CD8-positive, alpha-beta memory T cell (primary cell): ENCODE measurements around the gene ANGPTL5. TPM values are rescaled to one million over a fixed set of nuclear protein-coding genes. Genes with fewer than 3 reads are reported as not detected.
A peak's percentile ranks its signal among the peaks of the same experiment; 100 is the strongest.
"Not testable (repeated sequence)": the region's sequence is repeated elsewhere in the genome, so short reads cannot be mapped to it uniquely, and the experiment has no call there.

Experiments used
- CTCF ChIA-PET: fragments of 350-600 bp; sonication (Branson Sonifier 250); formaldehyde crosslinking; loops from one replicate; lab custom pipeline; 2021; ENCODE audit warnings: antibody characterized with exemption; lab: Charles Lee
- POLR2A ChIA-PET: fragments of 350-600 bp; sonication (Branson Sonifier 250); formaldehyde crosslinking; loops from one replicate; lab custom pipeline; 2021; ENCODE audit warnings: antibody characterized with exemption; lab: Charles Lee
- DNase-seq, 5 donors: peaks; one replicate each; pipeline versions ENCODE4 v3.0.0 to v3.0.0-alpha.2; 2020 to 2022; ENCODE audit warnings: mixed read lengths in 1 of 5
- H3K27ac ChIP-seq: one replicate; pipeline ENCODE4 v1.7.0; 2013; ENCODE audit warnings: low read depth, mild to moderate bottlenecking, low read length, moderate library complexity
- H3K27me3 ChIP-seq: 2 replicates; pipeline ENCODE4 v1.7.0; 2013; ENCODE audit warnings: low read length, mild to moderate bottlenecking; ENCODE audit not compliant: insufficient read depth, poor library complexity, severe bottlenecking
- H3K36me3 ChIP-seq: 2 replicates; pipeline ENCODE4 v1.7.0; 2013; ENCODE audit warnings: mild to moderate bottlenecking, low read length, moderate library complexity; ENCODE audit not compliant: insufficient read depth
- H3K4me1 ChIP-seq: 2 replicates; pipeline ENCODE4 v1.7.0; 2013; ENCODE audit warnings: mild to moderate bottlenecking, low read length, moderate library complexity; ENCODE audit not compliant: insufficient read depth
- H3K4me3 ChIP-seq: 2 replicates; pipeline ENCODE4 v1.7.0; 2013; ENCODE audit warnings: mild to moderate bottlenecking, low read length
- H3K9me3 ChIP-seq: 2 replicates; pipeline ENCODE4 v1.7.0; 2013; ENCODE audit warnings: mild to moderate bottlenecking, low read length
- H3K27ac Mint-ChIP-seq, 8 donors: one replicate each; pipeline ENCODE4 v1.8.0; 2020 to 2021; ENCODE audit warnings: mixed read lengths in 8 of 8, mild to moderate bottlenecking in 6 of 8, inconsistent platforms in 3 of 8, moderate library complexity in 3 of 8
- H3K27me3 Mint-ChIP-seq, 2 donors: one replicate each; pipeline ENCODE4 v1.8.0; 2020 to 2021; ENCODE audit warnings: mixed read lengths in 2 of 2, mild to moderate bottlenecking in 1 of 2, moderate library complexity in 1 of 2
- H3K36me3 Mint-ChIP-seq, 3 donors: one replicate each; pipeline ENCODE4 v1.8.0; 2020 to 2021; ENCODE audit warnings: mixed read lengths in 3 of 3, inconsistent platforms in 1 of 3, mild to moderate bottlenecking in 1 of 3
- H3K4me1 Mint-ChIP-seq, 3 donors: one replicate each; pipeline ENCODE4 v1.8.0; 2020 to 2021; ENCODE audit warnings: mixed read lengths in 3 of 3, inconsistent platforms in 1 of 3, mild to moderate bottlenecking in 1 of 3
- H3K4me3 Mint-ChIP-seq, 7 donors: one replicate each; pipeline ENCODE4 v1.8.0; 2020 to 2021; ENCODE audit warnings: mixed read lengths in 7 of 7, mild to moderate bottlenecking in 6 of 7, moderate library complexity in 4 of 7, inconsistent platforms in 2 of 7
- H3K9me3 Mint-ChIP-seq, 5 donors: one replicate each; pipeline ENCODE4 v1.8.0; 2020 to 2022; ENCODE audit warnings: mixed read lengths in 5 of 5, mild to moderate bottlenecking in 3 of 5, moderate library complexity in 2 of 5, inconsistent platforms in 1 of 5
- polyA plus RNA-seq: library from polyadenylated mRNA; unstranded; fragments of 300-500 nt; fragmentation: Illumina TruSeq; gene quantifications from one replicate; pipeline ENCODE4 v1.2.3, GENCODE V29; 2021
- total RNA-seq, 2 experiments: library from RNA; stranded (reverse); gene quantifications; one replicate each; pipeline ENCODE4 v1.2.3, GENCODE V29; 2021

ANGPTL5 gene
- total and polyA plus RNA-seq, 3 experiments from 2014 or later = not detected

- Histone ChIP-seq H3K4me1 (no peaks in the 10 kb centered on the region), H3K9me3 (no peaks in the 10 kb centered on the region), H3K27me3 (no peaks in the 10 kb centered on the region), H3K27ac (no peak overlapping the region), H3K4me3 (no peak overlapping the region), H3K36me3 (no peaks in the 10 kb centered on the region)
- Mint-ChIP-seq H3K4me1 (no peaks in the 10 kb centered on the region), H3K9me3 (peaks cover 0 to 6% (median 1%) of the 10 kb centered on the region in 5 donors), H3K27ac (no peak overlapping the region), H3K4me3 (no peak overlapping the region), H3K36me3 (no peaks in the 10 kb centered on the region), H3K27me3 (peaks cover 3 to 20% of the 10 kb centered on the region in 2 donors)
- ChIA-PET CTCF (interaction anchor here (4.2 kb wide), 1 partner anchor 143 kb away, joined by 49 read pairs; no protein-coding TSS in a partner anchor), POLR2A (no interaction called here)
- DNase-seq = no peak
Observed at GRCh38 chr11:101863361-101863760, 53.0 kb downstream of the ANGPTL5 start.

- DNase-seq = no peak
- Histone ChIP-seq H3K9me3 (no peaks in the 10 kb centered on the region), H3K27ac (no peak overlapping the region), H3K27me3 (no peaks in the 10 kb centered on the region), H3K4me1 (no peaks in the 10 kb centered on the region), H3K36me3 (no peaks in the 10 kb centered on the region), H3K4me3 (no peak overlapping the region)
- Mint-ChIP-seq H3K36me3 (no peaks in the 10 kb centered on the region), H3K9me3 (peaks cover 0 to 6% (median 3%) of the 10 kb centered on the region in 5 donors), H3K4me1 (no peaks in the 10 kb centered on the region), H3K27ac (peak overlapping the region in 1 of 8 donors; percentile 36), H3K27me3 (peaks cover 3 to 20% of the 10 kb centered on the region in 2 donors), H3K4me3 (no peak overlapping the region)
- POLR2A ChIA-PET = no interaction called here
- CTCF ChIA-PET = interaction anchor here (4.2 kb wide), 1 partner anchor 144 kb away, joined by 49 read pairs; no protein-coding TSS in a partner anchor
Observed at GRCh38 chr11:101862391-101863233, 53.7 kb downstream of the ANGPTL5 start.

- H3K4me3 Mint-ChIP-seq = no peak overlapping the region
- ChIA-PET CTCF (interaction anchor here (0.8 to 4.2 kb wide), 8 partner anchors 9 to 806 kb away, joined by 3 to 49 read pairs (median 5); no protein-coding TSS in a partner anchor), POLR2A (no interaction called here)
- no peaks in the 10 kb centered on the region for H3K4me1 ChIP-seq
- H3K27me3 ChIP-seq = no peaks in the 10 kb centered on the region
- H3K27ac Mint-ChIP-seq = no peak overlapping the region
- no peak overlapping the region for H3K27ac ChIP-seq
- H3K36me3 Mint-ChIP-seq = no peaks in the 10 kb centered on the region
- no peaks in the 10 kb centered on the region for H3K9me3 ChIP-seq
- no peak overlapping the region for H3K4me3 ChIP-seq
- peaks cover 0 to 6% (median 3%) of the 10 kb centered on the region in 5 donors for H3K9me3 Mint-ChIP-seq
- H3K4me1 Mint-ChIP-seq = no peaks in the 10 kb centered on the region
- no peaks in the 10 kb centered on the region for H3K36me3 ChIP-seq
- DNase-seq = peak in 3 of 5 donors; percentile 1 to 8 (median 3)
- peaks cover 2 to 20% of the 10 kb centered on the region in 2 donors for H3K27me3 Mint-ChIP-seq
Observed at GRCh38 chr11:101860696-101861427, 55.5 kb downstream of the ANGPTL5 start.

GRCh38 chr11:101852260-101852659, 64.1 kb downstream of the ANGPTL5 start:
- H3K27me3 Mint-ChIP-seq, H3K9me3 ChIP-seq, H3K36me3 ChIP-seq, H3K4me3 Mint-ChIP-seq, H3K36me3 Mint-ChIP-seq, CTCF ChIA-PET, H3K4me1 Mint-ChIP-seq, H3K9me3 Mint-ChIP-seq, POLR2A ChIA-PET, H3K27me3 ChIP-seq, H3K27ac ChIP-seq, H3K4me3 ChIP-seq, DNase-seq, H3K4me1 ChIP-seq, H3K27ac Mint-ChIP-seq: not testable (repeated sequence)

GRCh38 chr11:101848262-101848661, 68.1 kb downstream of the ANGPTL5 start:
- Mint-ChIP-seq H3K27me3 (peaks cover 5 to 7% of the 10 kb centered on the region in 2 donors), H3K9me3 (peaks cover 0 to 6% (median 0%) of the 10 kb centered on the region in 5 donors), H3K4me3 (no peak overlapping the region), H3K27ac (no peak overlapping the region), H3K36me3 (no peaks in the 10 kb centered on the region), H3K4me1 (no peaks in the 10 kb centered on the region)
- Histone ChIP-seq H3K27ac (no peak overlapping the region), H3K4me1 (no peaks in the 10 kb centered on the region), H3K9me3 (no peaks in the 10 kb centered on the region), H3K4me3 (no peak overlapping the region), H3K36me3 (no peaks in the 10 kb centered on the region), H3K27me3 (no peaks in the 10 kb centered on the region)
- DNase-seq = no peak
- POLR2A ChIA-PET = no interaction called here
- CTCF ChIA-PET = no interaction called here

- no peaks in the 10 kb centered on the region for H3K9me3 ChIP-seq
- CTCF ChIA-PET = no interaction called here
- POLR2A ChIA-PET = no interaction called here
- no peaks in the 10 kb centered on the region for H3K36me3 ChIP-seq
- H3K27ac ChIP-seq = no peak overlapping the region
- H3K4me3 ChIP-seq = no peak overlapping the region
- H3K27ac Mint-ChIP-seq = no peak overlapping the region
- H3K27me3 Mint-ChIP-seq = peaks cover 4 to 7% of the 10 kb centered on the region in 2 donors
- H3K9me3 Mint-ChIP-seq = peaks cover 0 to 4% (median 1%) of the 10 kb centered on the region in 5 donors
- no peak for DNase-seq
- H3K4me1 Mint-ChIP-seq = no peaks in the 10 kb centered on the region
- no peaks in the 10 kb centered on the region for H3K4me1 ChIP-seq
- no peak overlapping the region for H3K4me3 Mint-ChIP-seq
- H3K27me3 ChIP-seq = no peaks in the 10 kb centered on the region
- H3K36me3 Mint-ChIP-seq = no peaks in the 10 kb centered on the region
Observed at GRCh38 chr11:101844608-101845007, 71.7 kb downstream of the ANGPTL5 start.

GRCh38 chr11:101840704-101841103, 75.6 kb downstream of the ANGPTL5 start:
- peaks cover 0 to 6% (median 3%) of the 10 kb centered on the region in 5 donors for H3K9me3 Mint-ChIP-seq
- Histone ChIP-seq H3K27ac (no peak overlapping the region), H3K4me3 (no peak overlapping the region), H3K4me1 (no peaks in the 10 kb centered on the region), H3K27me3 (no peaks in the 10 kb centered on the region), H3K9me3 (no peaks in the 10 kb centered on the region), H3K36me3 (no peaks in the 10 kb centered on the region)
- no peak overlapping the region for H3K27ac Mint-ChIP-seq
- ChIA-PET CTCF (no interaction called here), POLR2A (no interaction called here)
- peaks cover 0 to 7% of the 10 kb centered on the region in 2 donors for H3K27me3 Mint-ChIP-seq
- H3K4me3 Mint-ChIP-seq = no peak overlapping the region
- no peaks in the 10 kb centered on the region for H3K36me3 Mint-ChIP-seq
- H3K4me1 Mint-ChIP-seq = no peaks in the 10 kb centered on the region
- no peak for DNase-seq
